Measurements from ENCODE around the gene TEX26.

TEX26 gene

DNA sequence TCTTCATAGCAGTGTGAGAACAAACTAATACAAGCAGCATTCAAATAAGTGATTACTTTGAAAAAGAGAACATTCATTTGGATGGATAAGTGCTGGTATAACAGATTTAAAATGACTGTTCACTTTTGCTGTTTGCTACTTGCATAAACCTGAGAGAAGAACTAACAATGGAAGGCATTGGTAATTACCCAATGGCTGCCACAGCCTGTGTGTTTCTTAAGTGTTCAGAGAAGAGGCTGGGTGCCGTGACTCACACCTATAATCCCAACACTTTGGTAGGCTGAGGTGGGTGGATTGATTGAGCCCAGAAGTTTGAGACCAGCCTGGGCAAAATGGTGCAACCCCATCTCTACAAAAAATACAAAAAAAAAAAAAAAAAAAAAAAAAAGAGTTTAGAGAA is 4.9 kb upstream of the TEX26 start:
- TF ChIP-seq CTCF (conservative IDR thresholded peaks at IDR 0.05; ENCODE audit: low read depth, low read length): no peak
- DNase-seq (ENCODE audit: low read depth): no peak
- no peak overlapping the region for H3K4me3 ChIP-seq (ENCODE audit: low read length)

DNA sequence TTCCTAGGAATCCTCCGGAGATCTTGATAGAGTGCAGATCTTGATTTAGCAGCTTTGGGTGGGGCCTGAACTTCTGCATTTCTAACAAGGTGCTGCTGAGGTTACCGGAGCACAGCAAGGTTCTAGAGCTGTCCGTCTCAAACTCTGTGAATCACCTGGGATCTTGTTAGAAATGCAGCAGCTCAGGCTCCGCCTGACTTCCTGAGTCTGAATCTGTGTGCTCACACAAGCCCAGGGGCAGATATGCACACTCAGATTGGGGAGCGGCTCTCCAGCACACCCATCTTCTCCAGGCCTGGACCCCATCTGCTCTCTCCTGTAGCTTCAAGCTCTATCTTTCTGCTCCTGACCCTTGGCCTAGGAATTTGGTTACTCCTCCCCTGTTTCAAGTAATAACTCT is 3.5 kb upstream of the TEX26 start:
- no peak overlapping the region for H3K4me3 ChIP-seq (ENCODE audit: low read length)
- TF ChIP-seq CTCF (conservative IDR thresholded peaks at IDR 0.05; ENCODE audit: low read depth, low read length): no peak
- no peak for DNase-seq (ENCODE audit: low read depth)

- no peak for TF ChIP-seq CTCF (conservative IDR thresholded peaks at IDR 0.05; ENCODE audit: low read depth, low read length)
- H3K4me3 ChIP-seq (ENCODE audit: low read length): no peak overlapping the region
Measured at GRCh38 chr13:30933354-30933670, 856 bp downstream of the TEX26 start.

GRCh38 chr13:30934381-30934780 is 1.9 kb downstream of the TEX26 start:
- peak; percentile 28 for TF ChIP-seq CTCF (conservative IDR thresholded peaks at IDR 0.05; ENCODE audit: low read depth, low read length)
- no peak overlapping the region for H3K4me3 ChIP-seq (ENCODE audit: low read length)
- DNase-seq (ENCODE audit: low read depth): no peak

More at GRCh38 chr13:30933354-30933670, 856 bp downstream of the TEX26 start:
- DNase-seq (ENCODE audit: low read depth): no peak

DNA sequence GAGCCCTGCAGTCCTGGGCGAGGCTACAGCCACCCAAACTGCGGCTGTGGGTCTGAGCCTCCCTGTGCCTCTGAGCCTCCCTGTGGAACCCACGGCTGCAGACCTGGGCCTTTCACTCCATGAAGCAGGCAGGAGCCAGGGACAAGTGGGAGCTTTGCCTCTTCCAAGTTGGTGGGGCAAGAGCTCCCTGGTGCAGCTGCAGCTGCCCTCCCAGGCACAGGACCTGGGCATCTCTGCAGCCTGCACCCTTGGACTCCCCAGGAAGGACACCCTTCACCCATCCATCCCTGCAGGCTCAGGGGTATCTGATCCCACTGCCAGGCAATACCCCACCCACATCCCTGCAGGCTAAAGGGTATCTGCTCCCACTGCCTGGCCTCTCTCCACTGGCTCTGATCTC is 2.3 kb downstream of the TEX26 start:
- no peak for DNase-seq (ENCODE audit: low read depth)
- TF ChIP-seq CTCF (conservative IDR thresholded peaks at IDR 0.05; ENCODE audit: low read depth, low read length): no peak

DNA sequence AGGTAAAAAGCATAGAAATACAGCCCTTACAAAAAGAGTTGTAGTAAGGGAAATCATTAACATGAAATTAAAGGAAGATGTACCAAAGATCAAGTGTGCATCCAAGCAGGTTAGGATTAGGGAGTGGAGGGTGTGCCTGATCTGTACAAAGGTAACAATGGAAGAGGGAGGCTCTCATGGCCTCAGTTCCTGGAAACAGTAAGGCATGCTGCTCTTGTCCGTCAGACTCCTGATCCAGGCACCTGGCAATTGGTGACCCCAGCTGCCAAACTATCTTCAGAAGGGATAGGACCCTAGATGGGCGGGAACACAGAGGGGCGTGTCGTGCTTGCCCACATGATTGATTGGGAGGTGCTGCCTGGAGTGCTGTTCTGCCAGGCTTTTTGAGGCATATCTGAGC is 4.5 kb downstream of the TEX26 start:
- TF ChIP-seq CTCF (conservative IDR thresholded peaks at IDR 0.05; ENCODE audit: low read depth, low read length): no peak
- no peak for DNase-seq (ENCODE audit: low read depth)
- H3K4me3 ChIP-seq (ENCODE audit: low read length): no peak overlapping the region

More for the DNA sequence above, 2.3 kb downstream of the TEX26 start:
- no peak overlapping the region for H3K4me3 ChIP-seq (ENCODE audit: low read length)

- TF ChIP-seq CTCF (conservative IDR thresholded peaks at IDR 0.05; ENCODE audit: low read depth, low read length): no peak
- DNase-seq (ENCODE audit: low read depth): no peak
Measured at GRCh38 chr13:30943881-30944280, 11.4 kb downstream of the TEX26 start.

More at GRCh38 chr13:30943881-30944280, 11.4 kb downstream of the TEX26 start:
- no peak overlapping the region for H3K4me3 ChIP-seq (ENCODE audit: low read length)
